Progenitor cell of endocrine pancreas (in vitro differentiated cells): Measurements from ENCODE around the gene NCKAP5. TPM values are rescaled to one million over a fixed set of nuclear protein-coding genes. Genes with fewer than 3 reads are reported as not detected.

Experiments used
- DNase-seq: peaks from one replicate; pipeline ENCODE4 v3.0.0; 2021; ENCODE audit warnings: low spot score; ENCODE audit not compliant: unreplicated experiment
- H3K27ac Mint-ChIP-seq: 2 replicates; pipeline ENCODE4 v1.8.0; 2021; ENCODE audit warnings: mild to moderate bottlenecking, moderate library complexity, mixed read lengths
- H3K27me3 Mint-ChIP-seq: 2 replicates; pipeline ENCODE4 v1.8.0; 2021; ENCODE audit warnings: mixed read lengths
- H3K36me3 Mint-ChIP-seq: 2 replicates; pipeline ENCODE4 v1.8.0; 2022; ENCODE audit warnings: mixed read lengths; ENCODE audit not compliant: insufficient read depth
- H3K4me1 Mint-ChIP-seq: 2 replicates; pipeline ENCODE4 v1.8.0; 2021; ENCODE audit warnings: low read depth, mixed read lengths
- H3K4me3 Mint-ChIP-seq: 2 replicates; pipeline ENCODE4 v1.8.0; 2021; ENCODE audit warnings: low read depth, mild to moderate bottlenecking, moderate library complexity, mixed read lengths
- H3K9me3 Mint-ChIP-seq: 2 replicates; pipeline ENCODE4 v1.8.0; 2021; ENCODE audit warnings: low read depth, mixed read lengths
- CTCF ChIP-seq: fragments of 200-600 bp; sonication (generic); IDR thresholded peaks from one replicate; pipeline ENCODE4 v1.5.0; 2021; ENCODE audit warnings: antibody characterized with exemption, mild to moderate bottlenecking; ENCODE audit not compliant: unreplicated experiment
- total RNA-seq: library from RNA; stranded (reverse); gene quantifications from 2 replicates; pipeline ENCODE4 v1.2.1, GENCODE V29; 2021

Gene NCKAP5
- total RNA-seq, 1 donor from 2014 or later: 1.7 TPM

GRCh38 chr2:133345638-133346037 is 222.6 kb downstream of the NCKAP5 start:
- DNase-seq: no peak
- Mint-ChIP-seq H3K36me3 (no peaks in the 10 kb centered on the region), H3K4me1 (no peaks in the 10 kb centered on the region), H3K9me3 (no peaks in the 10 kb centered on the region), H3K4me3 (no peak overlapping the region), H3K27ac (no peak overlapping the region), H3K27me3 (peaks cover under 1% of the 10 kb centered on the region)
- TF ChIP-seq CTCF: no peak

- Mint-ChIP-seq H3K27me3 (peaks cover 2% of the 10 kb centered on the region), H3K36me3 (no peaks in the 10 kb centered on the region), H3K27ac (no peak overlapping the region), H3K4me1 (no peaks in the 10 kb centered on the region), H3K4me3 (no peak overlapping the region), H3K9me3 (no peaks in the 10 kb centered on the region)
- TF ChIP-seq CTCF: no peak
- no peak for DNase-seq
These were observed 223.4 kb downstream of the NCKAP5 start for GRCh38 chr2:133344849-133345248.

- Mint-ChIP-seq H3K27me3 (peaks cover 2% of the 10 kb centered on the region), H3K4me1 (no peaks in the 10 kb centered on the region), H3K27ac (no peak overlapping the region), H3K9me3 (no peaks in the 10 kb centered on the region), H3K36me3 (no peaks in the 10 kb centered on the region), H3K4me3 (no peak overlapping the region)
- no peak for TF ChIP-seq CTCF
- DNase-seq: no peak
These were observed 225.3 kb downstream of the NCKAP5 start for GRCh38 chr2:133343018-133343352.

GRCh38 chr2:133342286-133343017 is 225.8 kb downstream of the NCKAP5 start:
- Mint-ChIP-seq H3K4me3 (no peak overlapping the region), H3K4me1 (no peaks in the 10 kb centered on the region), H3K36me3 (no peaks in the 10 kb centered on the region), H3K27ac (no peak overlapping the region), H3K9me3 (no peaks in the 10 kb centered on the region), H3K27me3 (peaks cover 2% of the 10 kb centered on the region)
- TF ChIP-seq CTCF: no peak
- no peak for DNase-seq

GRCh38 chr2:133341575-133341974 is 226.7 kb downstream of the NCKAP5 start:
- DNase-seq: no peak
- Mint-ChIP-seq H3K27ac (no peak overlapping the region), H3K9me3 (no peaks in the 10 kb centered on the region), H3K27me3 (peaks cover 2% of the 10 kb centered on the region), H3K36me3 (no peaks in the 10 kb centered on the region), H3K4me3 (no peak overlapping the region), H3K4me1 (no peaks in the 10 kb centered on the region)
- no peak for TF ChIP-seq CTCF
